ENCODE results near the gene TNFAIP8L2.
A peak's percentile ranks its signal among the peaks of the same experiment; 100 is the strongest.
"Not testable (repeated sequence)": the region's sequence is repeated elsewhere in the genome, so short reads cannot be mapped to it uniquely, and the experiment has no call there.

The TNFAIP8L2 gene

DNA sequence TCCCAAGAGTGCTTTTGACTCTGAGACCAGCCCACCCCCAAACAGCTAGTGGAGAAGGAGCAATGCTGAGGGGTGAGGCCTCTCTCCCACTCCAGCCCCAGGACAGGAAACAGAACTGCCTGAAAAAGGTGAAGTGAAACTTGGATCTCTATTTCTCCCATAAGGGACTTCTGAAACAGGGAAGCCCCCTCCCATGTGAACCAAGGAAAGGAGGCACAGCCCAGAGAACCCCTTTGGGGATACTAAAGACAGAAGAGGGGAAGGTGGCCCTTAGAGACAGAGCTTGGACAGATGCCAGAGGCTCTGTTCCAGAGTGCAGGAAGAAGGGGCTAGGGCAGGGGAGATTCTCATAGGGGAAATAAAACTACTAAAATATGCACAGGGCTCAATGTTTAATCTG lies 2.9 kb downstream of the TNFAIP8L2 start:
- DNase-seq (ENCODE audit: low spot score), result no peak
- peaks cover 43% of the 10 kb centered on the region for H3K36me3 Mint-ChIP-seq (ENCODE audit: low read depth)
- H3K4me1 Mint-ChIP-seq (ENCODE audit: low read depth), result peaks cover 47% of the 10 kb centered on the region
- no peaks in the 10 kb centered on the region for H3K27me3 Mint-ChIP-seq (ENCODE audit: low read depth)
- peak overlapping the region; percentile 78 for H3K27ac Mint-ChIP-seq
- no peaks in the 10 kb centered on the region for H3K9me3 Mint-ChIP-seq
- H3K4me3 Mint-ChIP-seq, result peak overlapping the region; percentile 66

- H3K4me1 Mint-ChIP-seq (ENCODE audit: low read depth), result peaks cover 37% of the 10 kb centered on the region
- H3K27ac Mint-ChIP-seq, result peak overlapping the region; percentile 92
- H3K4me3 Mint-ChIP-seq, result peak overlapping the region; percentile 91
- DNase-seq (ENCODE audit: low spot score), result no peak
- peaks cover 2% of the 10 kb centered on the region for H3K27me3 Mint-ChIP-seq (ENCODE audit: low read depth)
- H3K36me3 Mint-ChIP-seq (ENCODE audit: low read depth), result peaks cover 39% of the 10 kb centered on the region
- no peaks in the 10 kb centered on the region for H3K9me3 Mint-ChIP-seq
These were observed 8.4 kb downstream of the TNFAIP8L2 start for GRCh38 chr1:151164732-151165280.

- peaks cover 2% of the 10 kb centered on the region for H3K27me3 Mint-ChIP-seq (ENCODE audit: low read depth)
- peak overlapping the region; percentile 92 for H3K27ac Mint-ChIP-seq
- DNase-seq (ENCODE audit: low spot score), result no peak
- H3K36me3 Mint-ChIP-seq (ENCODE audit: low read depth), result peaks cover 40% of the 10 kb centered on the region
- peak overlapping the region; percentile 91 for H3K4me3 Mint-ChIP-seq
- no peaks in the 10 kb centered on the region for H3K9me3 Mint-ChIP-seq
- peaks cover 34% of the 10 kb centered on the region for H3K4me1 Mint-ChIP-seq (ENCODE audit: low read depth)
These were observed 8.9 kb downstream of the TNFAIP8L2 start for GRCh38 chr1:151165281-151165737.

GRCh38 chr1:151165738-151166504 lies 9.5 kb downstream of the TNFAIP8L2 start, which contains the start of the genes LYSMD1 and SCNM1:
Gene LYSMD1 (minus strand): TSS chr1:151165902. CDS start chr1:151165258, 644 bp downstream.
Gene SCNM1 (plus strand): TSS chr1:151166144. CDS start chr1:151166153, 9 bp downstream.
- peak; percentile 97 for DNase-seq (ENCODE audit: low spot score)
- H3K9me3 Mint-ChIP-seq, result no peaks in the 10 kb centered on the region
- H3K4me3 Mint-ChIP-seq, result peak within 1 kb of the TSS; percentile 91
- peaks cover 34% of the 10 kb centered on the region for H3K4me1 Mint-ChIP-seq (ENCODE audit: low read depth)
- H3K27ac Mint-ChIP-seq, result peak within 1 kb of the TSS; percentile 92
- H3K36me3 Mint-ChIP-seq (ENCODE audit: low read depth), result peaks cover 42% of the 10 kb centered on the region
- H3K27me3 Mint-ChIP-seq (ENCODE audit: low read depth), result peaks cover 2% of the 10 kb centered on the region

DNA sequence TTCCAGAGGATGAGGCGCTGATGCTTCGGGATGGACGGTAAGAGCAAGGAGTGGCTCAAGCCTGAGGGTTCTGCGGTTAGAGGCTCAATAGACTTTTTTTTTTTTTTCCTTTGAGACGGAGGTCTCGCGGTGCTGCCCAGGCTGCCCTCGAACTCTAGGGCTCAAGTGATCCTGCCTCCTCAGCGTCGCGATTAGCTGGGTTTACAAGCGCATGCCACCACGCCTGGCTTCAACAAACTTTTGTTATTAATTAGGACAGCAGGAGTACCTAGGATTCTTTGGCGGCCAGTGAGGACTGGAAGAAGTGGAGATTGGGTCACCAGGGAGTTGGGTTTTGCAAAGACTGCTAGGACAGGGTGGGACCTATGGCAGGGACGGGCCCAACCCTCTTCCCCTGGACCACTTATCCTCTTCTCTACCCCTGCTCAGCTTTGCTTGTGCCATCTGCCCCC lies 10.1 kb downstream of the TNFAIP8L2 start:
- peak overlapping the region; percentile 91 for H3K4me3 Mint-ChIP-seq
- peaks cover 46% of the 10 kb centered on the region for H3K36me3 Mint-ChIP-seq (ENCODE audit: low read depth)
- DNase-seq (ENCODE audit: low spot score), result no peak
- peaks cover 2% of the 10 kb centered on the region for H3K27me3 Mint-ChIP-seq (ENCODE audit: low read depth)
- H3K27ac Mint-ChIP-seq, result peak overlapping the region; percentile 92
- H3K4me1 Mint-ChIP-seq (ENCODE audit: low read depth), result peaks cover 32% of the 10 kb centered on the region
- H3K9me3 Mint-ChIP-seq, result no peaks in the 10 kb centered on the region

DNA sequence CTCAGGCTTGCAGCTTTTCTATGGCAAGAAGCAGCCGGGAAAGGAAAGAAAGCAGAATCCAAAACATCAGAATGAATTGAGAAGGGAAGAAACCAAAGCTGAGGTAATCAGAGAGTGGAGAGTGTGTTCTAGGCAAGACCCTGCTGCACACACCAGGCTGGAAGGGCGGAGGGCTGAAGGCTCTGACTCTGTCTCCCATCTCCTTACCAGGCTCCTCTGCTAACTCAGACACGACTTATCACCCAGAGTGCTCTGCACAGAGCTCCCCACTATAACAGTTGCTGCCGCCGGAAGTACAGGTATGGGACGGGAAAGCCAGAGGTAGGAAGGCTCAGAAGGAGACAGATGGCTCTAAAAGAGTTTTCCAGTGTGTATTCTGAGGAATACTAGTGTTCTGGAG lies 10.7 kb downstream of the TNFAIP8L2 start:
- no peaks in the 10 kb centered on the region for H3K9me3 Mint-ChIP-seq
- peaks cover 2% of the 10 kb centered on the region for H3K27me3 Mint-ChIP-seq (ENCODE audit: low read depth)
- no peak for DNase-seq (ENCODE audit: low spot score)
- peaks cover 27% of the 10 kb centered on the region for H3K4me1 Mint-ChIP-seq (ENCODE audit: low read depth)
- peak overlapping the region; percentile 92 for H3K27ac Mint-ChIP-seq
- H3K36me3 Mint-ChIP-seq (ENCODE audit: low read depth), result peaks cover 48% of the 10 kb centered on the region
- H3K4me3 Mint-ChIP-seq, result peak overlapping the region; percentile 91

DNA sequence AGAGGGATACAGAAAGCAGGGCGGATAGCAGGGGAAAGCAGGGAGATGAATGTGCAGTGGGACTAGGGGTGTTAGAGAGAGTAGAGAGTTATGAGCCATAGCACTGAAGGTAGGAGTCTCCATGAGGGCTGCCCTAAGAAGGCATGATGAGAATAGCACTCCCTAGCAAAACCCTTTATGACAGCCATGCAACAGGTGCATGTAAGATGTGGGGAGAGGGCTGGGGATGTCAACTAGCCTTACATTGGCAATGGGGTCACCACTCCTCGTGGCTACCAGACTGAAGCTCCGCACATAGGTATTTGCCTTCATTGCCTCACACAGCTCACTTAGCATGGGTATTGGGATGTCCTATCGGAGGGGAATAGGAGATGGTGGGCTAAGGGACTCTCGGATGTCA lies 14.7 kb downstream of the TNFAIP8L2 start:
- Mint-ChIP-seq H3K27me3 (ENCODE audit: low read depth) (no peaks in the 10 kb centered on the region), H3K27ac (peak overlapping the region; percentile 49), H3K9me3 (no peaks in the 10 kb centered on the region), H3K4me1 (ENCODE audit: low read depth) (peaks cover 6% of the 10 kb centered on the region), H3K4me3 (no peak overlapping the region), H3K36me3 (ENCODE audit: low read depth) (peaks cover 41% of the 10 kb centered on the region)
- DNase-seq (ENCODE audit: low spot score), result no peak

- Mint-ChIP-seq H3K36me3 (ENCODE audit: low read depth) (peaks cover 45% of the 10 kb centered on the region), H3K4me1 (ENCODE audit: low read depth) (no peaks in the 10 kb centered on the region), H3K27ac (no peak overlapping the region)
These were observed 18.7 kb downstream of the TNFAIP8L2 start for GRCh38 chr1:151175041-151175741.

GRCh38 chr1:151175863-151176262 lies 19.4 kb downstream of the TNFAIP8L2 start, which contains the start of gene TMOD4:
Gene TMOD4 (minus strand): TSS chr1:151175981. CDS start chr1:151174875, 1,106 bp downstream.
- peaks cover 44% of the 10 kb centered on the region for H3K36me3 Mint-ChIP-seq (ENCODE audit: low read depth)

More at GRCh38 chr1:151175041-151175741, 18.7 kb downstream of the TNFAIP8L2 start:
- no peaks in the 10 kb centered on the region for H3K9me3 Mint-ChIP-seq
- no peak overlapping the region for H3K4me3 Mint-ChIP-seq
- DNase-seq (ENCODE audit: low spot score), result no peak
- H3K27me3 Mint-ChIP-seq (ENCODE audit: low read depth), result no peaks in the 10 kb centered on the region

DNA sequence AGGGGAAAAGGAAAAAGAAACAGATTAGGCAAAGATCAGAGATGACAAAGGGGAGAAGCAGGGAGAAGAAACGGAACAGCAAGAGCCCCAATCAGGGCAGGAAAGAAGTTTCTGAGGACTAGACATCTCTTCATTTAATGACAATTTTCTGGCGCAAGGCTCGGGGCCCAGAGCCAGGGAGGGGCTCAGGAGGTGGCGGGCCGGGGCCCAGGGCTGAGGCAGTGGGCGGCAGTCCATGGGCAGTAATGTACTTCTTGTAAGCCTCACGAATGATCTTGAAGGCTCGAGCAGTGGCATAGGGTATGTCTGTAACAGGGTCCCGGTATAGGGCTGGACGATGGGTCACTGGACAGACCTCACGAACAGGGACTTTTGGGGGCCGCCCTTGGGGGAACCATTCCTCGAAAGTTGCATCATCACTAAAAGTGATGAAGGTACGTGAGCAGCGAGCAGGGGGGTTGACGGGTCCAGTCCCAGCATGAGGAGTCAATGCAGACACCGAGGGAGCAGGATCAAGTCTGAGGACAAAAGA lies 20.1 kb downstream of the TNFAIP8L2 start:
- Mint-ChIP-seq H3K36me3 (ENCODE audit: low read depth) (peaks cover 44% of the 10 kb centered on the region), H3K9me3 (no peaks in the 10 kb centered on the region), H3K27ac (no peak overlapping the region), H3K27me3 (ENCODE audit: low read depth) (no peaks in the 10 kb centered on the region), H3K4me3 (no peak overlapping the region), H3K4me1 (ENCODE audit: low read depth) (no peaks in the 10 kb centered on the region)
- DNase-seq (ENCODE audit: low spot score), result no peak

More at GRCh38 chr1:151175863-151176262, 19.4 kb downstream of the TNFAIP8L2 start, which contains the start of gene TMOD4:
- H3K27ac Mint-ChIP-seq, result no peak within 1 kb of the TSS
- no peaks in the 10 kb centered on the region for H3K4me1 Mint-ChIP-seq (ENCODE audit: low read depth)
- no peaks in the 10 kb centered on the region for H3K27me3 Mint-ChIP-seq (ENCODE audit: low read depth)
- no peak within 1 kb of the TSS for H3K4me3 Mint-ChIP-seq
- DNase-seq (ENCODE audit: low spot score), result no peak
- H3K9me3 Mint-ChIP-seq, result no peaks in the 10 kb centered on the region

GRCh38 chr1:151184211-151184610 lies 27.8 kb downstream of the TNFAIP8L2 start:
- H3K36me3 Mint-ChIP-seq (ENCODE audit: low read depth), result peaks cover 42% of the 10 kb centered on the region

DNA sequence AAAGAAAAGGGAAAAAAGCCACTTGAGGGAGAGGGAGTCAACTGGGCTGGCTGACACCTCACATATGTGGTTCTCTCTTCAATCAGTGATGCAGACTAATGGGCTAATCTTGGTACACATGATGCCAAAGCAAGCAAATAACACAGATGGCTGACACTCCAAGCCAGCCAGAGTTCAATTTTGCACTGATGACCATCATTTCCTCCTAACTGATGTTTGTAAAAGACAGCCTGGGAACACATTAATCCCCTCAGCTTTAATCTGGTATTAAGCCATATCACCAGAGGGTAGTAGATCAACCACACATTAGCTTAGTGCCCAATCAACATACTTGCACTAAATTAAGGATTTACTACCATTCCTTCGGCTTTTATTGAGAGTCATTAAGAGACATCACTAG lies 30.8 kb downstream of the TNFAIP8L2 start:
- Mint-ChIP-seq H3K27ac (no peak overlapping the region), H3K27me3 (ENCODE audit: low read depth) (no peaks in the 10 kb centered on the region), H3K4me3 (no peak overlapping the region), H3K36me3 (ENCODE audit: low read depth) (peaks cover 31% of the 10 kb centered on the region), H3K4me1 (ENCODE audit: low read depth) (peaks cover 19% of the 10 kb centered on the region), H3K9me3 (no peaks in the 10 kb centered on the region)
- DNase-seq (ENCODE audit: low spot score), result no peak

More at GRCh38 chr1:151184211-151184610, 27.8 kb downstream of the TNFAIP8L2 start:
- DNase-seq (ENCODE audit: low spot score), result no peak
- peaks cover 12% of the 10 kb centered on the region for H3K4me1 Mint-ChIP-seq (ENCODE audit: low read depth)
- no peaks in the 10 kb centered on the region for H3K9me3 Mint-ChIP-seq
- H3K27me3 Mint-ChIP-seq (ENCODE audit: low read depth), result no peaks in the 10 kb centered on the region
- no peak overlapping the region for H3K4me3 Mint-ChIP-seq
- H3K27ac Mint-ChIP-seq, result no peak overlapping the region

DNA sequence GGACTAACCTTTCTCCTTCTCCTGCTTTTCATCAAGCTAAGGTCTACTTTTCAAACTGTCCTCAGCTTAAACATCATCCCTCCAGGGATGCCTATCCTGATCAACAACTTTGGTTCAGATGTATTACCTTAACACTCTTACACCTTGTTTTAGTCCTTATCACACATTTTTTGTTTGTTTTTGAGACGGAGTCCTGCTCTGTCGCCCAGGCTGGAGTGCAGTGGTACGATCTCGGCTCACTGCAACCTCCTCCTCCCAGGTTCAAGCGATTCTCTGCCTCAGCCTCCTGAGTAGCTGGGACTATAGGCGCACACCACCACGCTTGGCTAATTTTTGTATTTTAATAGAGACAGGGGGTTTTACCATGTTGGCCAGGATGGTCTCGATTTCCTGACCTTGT lies 32.2 kb downstream of the TNFAIP8L2 start:
- Mint-ChIP-seq H3K4me3 (peak overlapping the region; percentile 98), H3K36me3 (ENCODE audit: low read depth) (peaks cover 21% of the 10 kb centered on the region), H3K4me1 (ENCODE audit: low read depth) (peaks cover 19% of the 10 kb centered on the region), H3K27ac (peak overlapping the region; percentile 32)
- not testable (repeated sequence) for H3K9me3 Mint-ChIP-seq; H3K27me3 Mint-ChIP-seq (ENCODE audit: low read depth); DNase-seq (ENCODE audit: low spot score)

Data from T-helper 2 cell treated with Interferon-gamma antibody and Interleukin-4, amounts not matched to agents 5 μg/mL and 100 μg/mL, for 36 hours (primary cell).